ENCODE data around the gene SPANXN2. TPM values are rescaled to one million over a fixed set of nuclear protein-coding genes. Genes with fewer than 3 reads are reported as not detected.

SPANXN2 gene
- total and polyA plus RNA-seq, 2 donors (not counting 1 experiment from before 2014, with no cell fraction given), result not detected

- DNase-seq (ENCODE audit: low read depth in 2 of 2), result no peak
- no peak overlapping the region for H3K4me3 ChIP-seq (replicated peaks in 1 of 4; ENCODE audit: control extremely low read depth in 1 of 4, insufficient read depth in 1 of 4, low read depth in 3 of 4, low read length in 4 of 4)
- no peak for TF ChIP-seq CTCF (conservative IDR thresholded peaks at IDR 0.05 in 1 of 2, IDR thresholded peaks at IDR 0.05 in 1 of 2; ENCODE audit: low read depth in 1 of 2, low read length in 2 of 2)
- TF ChIP-seq EZH2 (IDR thresholded peaks at IDR 0.05; ENCODE audit: low read length, missing control alignments), result no peak
Observed at GRCh38 chrX:143683486-143683885, 37.1 kb downstream of the SPANXN2 start.

GRCh38 chrX:143674926-143675325 lies 45.6 kb downstream of the SPANXN2 start:
- no peak overlapping the region for H3K4me2 ChIP-seq (ENCODE audit: extremely low read depth, insufficient read depth, low read length)
- no peaks in the 10 kb centered on the region for H3K9me3 ChIP-seq (ENCODE audit: control insufficient read depth, insufficient read depth, low read depth, low read length)
- no peaks in the 10 kb centered on the region for H3K79me2 ChIP-seq (ENCODE audit: control insufficient read depth, insufficient read depth, low read length)
- DNase-seq (ENCODE audit: low read depth in 2 of 2), result no peak
- TF ChIP-seq EZH2 (IDR thresholded peaks at IDR 0.05; ENCODE audit: low read length, missing control alignments) (no peak), CTCF (conservative IDR thresholded peaks at IDR 0.05 in 1 of 2, IDR thresholded peaks at IDR 0.05 in 1 of 2; ENCODE audit: low read depth in 1 of 2, low read length in 2 of 2) (no peak)
- H2AFZ ChIP-seq (ENCODE audit: low read length), result no peak overlapping the region
- H3K4me1 ChIP-seq (ENCODE audit: control insufficient read depth, extremely low read depth, insufficient read depth, low read length), result no peaks in the 10 kb centered on the region
- H3K36me3 ChIP-seq (ENCODE audit: control insufficient read depth, insufficient read depth, low read length), result no peaks in the 10 kb centered on the region
- no peak overlapping the region for H3K9ac ChIP-seq (ENCODE audit: insufficient read depth, low read length)
- no peaks in the 10 kb centered on the region for H3K27me3 ChIP-seq (ENCODE audit: control insufficient read depth, insufficient read depth, low read length)
- no peak overlapping the region for H3K27ac ChIP-seq (ENCODE audit: insufficient read depth, low read length)
- no peaks in the 10 kb centered on the region for H4K20me1 ChIP-seq (ENCODE audit: control insufficient read depth, extremely low read depth, insufficient read depth, low read length)
- H3K4me3 ChIP-seq (replicated peaks in 1 of 4; ENCODE audit: control extremely low read depth in 1 of 4, insufficient read depth in 1 of 4, low read depth in 3 of 4, low read length in 4 of 4), result no peak overlapping the region

More at GRCh38 chrX:143683486-143683885, 37.1 kb downstream of the SPANXN2 start:
- H3K27me3 ChIP-seq (ENCODE audit: control insufficient read depth, insufficient read depth, low read length), result no peaks in the 10 kb centered on the region
- no peaks in the 10 kb centered on the region for H3K4me1 ChIP-seq (ENCODE audit: control insufficient read depth, extremely low read depth, insufficient read depth, low read length)
- no peaks in the 10 kb centered on the region for H3K79me2 ChIP-seq (ENCODE audit: control insufficient read depth, insufficient read depth, low read length)
- no peak overlapping the region for H2AFZ ChIP-seq (ENCODE audit: low read length)
- H3K27ac ChIP-seq (ENCODE audit: insufficient read depth, low read length), result no peak overlapping the region
- no peaks in the 10 kb centered on the region for H3K9me3 ChIP-seq (ENCODE audit: control insufficient read depth, insufficient read depth, low read depth, low read length)
- H3K36me3 ChIP-seq (ENCODE audit: control insufficient read depth, insufficient read depth, low read length), result no peaks in the 10 kb centered on the region
- H3K4me2 ChIP-seq (ENCODE audit: extremely low read depth, insufficient read depth, low read length), result no peak overlapping the region
- no peaks in the 10 kb centered on the region for H4K20me1 ChIP-seq (ENCODE audit: control insufficient read depth, extremely low read depth, insufficient read depth, low read length)
- H3K9ac ChIP-seq (ENCODE audit: insufficient read depth, low read length), result no peak overlapping the region

GRCh38 chrX:143669395-143669794 lies 51.2 kb downstream of the SPANXN2 start:
- H4K20me1 ChIP-seq (ENCODE audit: control insufficient read depth, extremely low read depth, insufficient read depth, low read length), result no peaks in the 10 kb centered on the region
- no peaks in the 10 kb centered on the region for H3K4me1 ChIP-seq (ENCODE audit: control insufficient read depth, extremely low read depth, insufficient read depth, low read length)
- no peak overlapping the region for H2AFZ ChIP-seq (ENCODE audit: low read length)
- no peak overlapping the region for H3K4me2 ChIP-seq (ENCODE audit: extremely low read depth, insufficient read depth, low read length)
- no peak overlapping the region for H3K4me3 ChIP-seq (replicated peaks in 1 of 4; ENCODE audit: control extremely low read depth in 1 of 4, insufficient read depth in 1 of 4, low read depth in 3 of 4, low read length in 4 of 4)
- H3K79me2 ChIP-seq (ENCODE audit: control insufficient read depth, insufficient read depth, low read length), result no peaks in the 10 kb centered on the region
- no peaks in the 10 kb centered on the region for H3K9me3 ChIP-seq (ENCODE audit: control insufficient read depth, insufficient read depth, low read depth, low read length)
- H3K9ac ChIP-seq (ENCODE audit: insufficient read depth, low read length), result no peak overlapping the region
- H3K36me3 ChIP-seq (ENCODE audit: control insufficient read depth, insufficient read depth, low read length), result no peaks in the 10 kb centered on the region
- H3K27me3 ChIP-seq (ENCODE audit: control insufficient read depth, insufficient read depth, low read length), result no peaks in the 10 kb centered on the region
- TF ChIP-seq CTCF (conservative IDR thresholded peaks at IDR 0.05 in 1 of 2, IDR thresholded peaks at IDR 0.05 in 1 of 2; ENCODE audit: low read depth in 1 of 2, low read length in 2 of 2), result no peak
- no peak for TF ChIP-seq EZH2 (IDR thresholded peaks at IDR 0.05; ENCODE audit: low read length, missing control alignments)
- H3K27ac ChIP-seq (ENCODE audit: insufficient read depth, low read length), result no peak overlapping the region
- DNase-seq (ENCODE audit: low read depth in 2 of 2), result no peak
